Measurements from ENCODE around the gene SLC9A9.

Gene SLC9A9

GRCh38 chr3:143343944-143344343, 504.3 kb downstream of the SLC9A9 start:
- no peak for DNase-seq

DNA sequence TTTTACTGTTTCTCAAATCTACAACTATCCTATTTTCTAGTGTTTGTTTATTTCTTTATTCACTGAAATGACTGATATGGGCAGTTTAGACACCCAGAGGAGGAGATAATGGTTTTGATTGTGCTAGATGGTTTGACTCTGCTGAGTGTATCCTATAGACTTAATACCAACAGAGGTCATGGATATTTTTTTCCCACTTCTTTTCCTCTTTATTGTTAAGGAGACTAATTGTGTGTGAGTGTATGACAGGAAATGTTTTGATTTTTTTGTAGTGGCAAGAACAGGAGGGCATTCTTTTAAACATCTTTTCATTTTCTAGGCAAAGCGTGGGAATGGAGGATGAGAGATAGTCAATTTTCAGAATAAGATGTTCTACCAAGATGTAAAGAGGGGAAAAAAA, 505.2 kb downstream of the SLC9A9 start:
- DNase-seq: no peak

- no peak for DNase-seq
Measured at GRCh38 chr3:143339451-143339850, 508.8 kb downstream of the SLC9A9 start.

DNA sequence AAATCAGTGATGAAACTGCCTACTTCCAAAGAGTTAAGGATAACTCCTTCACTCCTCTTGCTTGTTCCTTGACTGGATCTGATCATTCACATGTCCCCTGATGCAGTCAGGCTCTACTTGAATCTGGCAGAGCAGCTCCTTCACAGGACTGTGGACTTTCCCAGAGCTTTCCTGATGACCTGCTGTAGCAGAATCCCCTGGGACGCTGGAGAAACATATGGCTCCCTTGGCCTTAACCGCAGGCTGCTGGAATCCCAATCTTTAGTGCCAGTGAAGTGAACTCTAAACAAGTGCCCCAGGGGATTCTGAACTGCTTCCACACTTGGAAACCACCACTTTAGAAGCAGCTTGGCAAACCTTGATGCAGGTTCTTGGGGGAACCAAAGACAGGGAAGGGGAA, 510.9 kb downstream of the SLC9A9 start:
- DNase-seq: no peak

DNA sequence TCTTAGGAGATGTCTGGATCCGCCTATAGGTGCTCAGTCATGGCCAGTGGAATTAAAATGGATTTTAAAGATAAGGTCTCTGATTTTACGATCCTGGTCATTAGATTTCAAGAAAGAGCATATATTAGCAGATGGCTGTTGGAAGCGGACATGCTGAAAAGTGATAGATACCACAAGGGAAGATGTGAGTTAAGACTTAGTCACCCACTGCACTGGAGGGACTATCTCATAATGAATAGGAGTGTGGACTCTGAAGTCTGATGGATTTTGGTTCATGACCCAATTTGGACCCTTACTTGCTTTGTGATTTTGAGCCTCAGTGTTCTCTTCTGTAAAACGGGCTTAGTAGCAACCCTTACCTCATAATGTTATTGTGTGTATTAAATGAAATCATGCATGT, 514.0 kb downstream of the SLC9A9 start:
- no peak for DNase-seq

GRCh38 chr3:143333367-143333766, 514.9 kb downstream of the SLC9A9 start:
- DNase-seq: no peak

DNA sequence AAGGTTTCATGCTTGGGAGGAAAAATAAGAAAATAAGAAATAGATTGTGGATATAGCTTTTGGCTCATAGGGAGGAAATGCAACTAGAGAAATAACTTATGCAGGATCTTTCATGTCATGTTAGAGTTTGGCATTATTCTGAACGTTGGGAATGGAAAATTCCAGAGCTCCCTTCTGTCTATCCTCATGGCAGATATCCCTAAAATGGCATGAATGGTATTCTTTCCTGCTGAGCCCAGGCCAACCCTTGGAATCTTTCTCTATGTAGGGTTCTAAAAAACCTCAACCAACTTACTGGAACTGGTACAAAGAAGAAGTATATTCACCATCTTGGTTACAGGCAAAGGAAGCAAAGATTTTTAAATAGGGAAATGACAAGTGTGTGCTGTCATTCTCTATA, 516.2 kb downstream of the SLC9A9 start:
- DNase-seq: no peak

DNA sequence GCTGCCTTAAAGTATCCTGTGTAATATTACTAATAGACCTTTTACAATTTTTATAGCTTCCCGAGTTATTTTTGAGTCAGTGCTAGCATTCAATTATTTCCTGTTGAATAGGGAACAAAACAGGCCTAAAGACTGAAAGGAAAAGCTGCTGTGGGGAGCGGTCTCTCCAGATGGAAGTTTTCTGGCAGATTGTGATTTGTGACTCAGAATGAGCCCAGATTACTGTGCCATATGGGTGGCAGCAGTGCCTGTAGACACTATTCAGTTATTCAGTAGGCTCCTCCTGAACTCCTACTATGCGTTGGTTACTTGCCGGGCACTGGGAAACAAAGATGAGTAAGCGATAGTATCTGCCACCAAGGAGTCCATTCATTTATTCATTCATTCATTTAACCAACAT, 516.9 kb downstream of the SLC9A9 start:
- no peak for DNase-seq

GRCh38 chr3:143330296-143330868, 517.9 kb downstream of the SLC9A9 start:
- DNase-seq: no peak

- DNase-seq: no peak
Measured at GRCh38 chr3:143329567-143330211, 518.6 kb downstream of the SLC9A9 start.

DNA sequence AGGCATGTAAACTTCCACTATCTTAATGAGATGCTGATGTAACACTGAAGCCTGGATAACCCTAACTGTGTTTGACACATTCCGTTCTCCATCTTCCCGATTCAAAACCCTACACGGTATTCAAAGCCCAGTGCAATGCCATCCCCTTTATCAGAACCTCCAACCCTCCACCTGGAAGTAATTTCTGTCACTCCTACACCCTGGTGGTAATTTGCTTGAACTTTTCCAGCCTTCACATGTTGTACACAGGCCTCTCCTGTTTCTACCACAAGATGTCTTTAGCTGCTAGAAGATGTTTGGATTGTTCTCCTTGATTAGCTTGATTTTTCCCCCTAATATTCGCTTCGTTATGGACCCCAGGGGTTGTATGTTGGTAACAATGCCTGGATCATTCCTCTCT, 519.8 kb downstream of the SLC9A9 start:
- DNase-seq: no peak

DNA sequence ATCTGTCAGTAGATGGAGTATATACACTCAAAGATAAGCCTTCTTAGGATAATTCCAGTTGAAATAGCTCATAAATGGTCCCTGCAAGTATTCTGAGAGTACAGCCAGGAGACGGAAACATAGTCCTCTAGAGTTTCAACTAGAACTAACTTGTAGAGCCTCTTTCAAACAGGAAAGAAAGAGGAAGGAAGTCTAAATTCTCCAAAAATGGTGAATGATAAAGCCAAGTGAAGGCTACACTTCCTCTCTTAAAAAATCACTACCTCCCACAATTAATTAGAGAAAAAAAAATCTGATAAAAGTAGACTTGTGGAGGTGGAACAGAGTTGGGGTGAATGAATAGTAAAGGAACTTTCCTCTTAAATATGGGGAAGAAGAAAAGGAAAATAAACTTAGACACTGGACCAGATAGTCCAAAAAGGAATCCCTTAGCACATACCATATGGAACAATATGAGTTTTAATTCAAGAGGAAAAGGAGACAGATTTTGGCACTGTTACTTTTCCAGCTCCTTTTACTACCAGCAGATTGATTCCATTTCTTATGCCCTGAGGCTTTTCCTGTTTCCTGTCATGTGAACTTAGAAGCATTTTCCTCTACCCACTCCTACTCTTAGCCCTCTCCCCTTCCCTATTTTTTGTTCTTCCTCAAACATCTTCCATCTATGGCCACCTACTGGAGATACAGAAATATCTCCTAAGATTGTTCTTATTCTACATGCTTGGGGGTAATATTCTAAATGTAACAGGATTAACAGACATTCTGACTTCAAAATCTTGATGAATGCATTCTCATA, 521.1 kb downstream of the SLC9A9 start:
- DNase-seq: no peak

DNA sequence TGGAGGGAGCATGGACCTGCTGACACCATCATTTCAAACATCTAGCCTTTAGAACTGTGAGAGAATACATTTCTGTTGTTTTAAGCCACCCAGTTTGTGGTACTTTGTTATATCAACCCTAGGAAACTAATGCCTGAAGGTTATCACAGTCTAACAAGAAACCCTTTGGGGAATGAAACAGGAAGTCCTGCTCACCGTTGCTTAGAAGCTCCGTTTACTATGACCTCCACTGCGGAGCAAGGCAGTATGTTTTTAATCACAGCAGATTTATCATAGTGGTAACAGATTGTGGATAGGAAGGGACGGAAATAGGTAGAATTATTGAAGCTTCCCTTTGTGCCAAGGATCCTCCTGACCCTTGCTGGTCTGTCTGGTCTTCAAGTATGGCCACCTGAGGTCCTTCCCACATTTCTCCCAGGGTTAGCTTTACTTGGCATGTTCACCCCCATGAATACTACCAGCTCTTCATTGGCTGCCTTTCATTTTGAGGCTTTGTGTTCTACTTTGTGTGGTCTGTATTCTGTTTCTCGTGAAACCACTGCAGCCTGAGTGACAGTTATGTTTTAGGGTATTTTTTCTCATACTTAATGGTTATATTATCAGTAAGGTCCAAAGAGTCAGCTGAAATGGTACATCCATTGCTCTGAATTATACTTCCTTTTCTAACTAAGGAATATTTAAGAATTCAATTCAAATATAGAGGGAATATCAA, 527.1 kb downstream of the SLC9A9 start:
- no peak for DNase-seq

DNA sequence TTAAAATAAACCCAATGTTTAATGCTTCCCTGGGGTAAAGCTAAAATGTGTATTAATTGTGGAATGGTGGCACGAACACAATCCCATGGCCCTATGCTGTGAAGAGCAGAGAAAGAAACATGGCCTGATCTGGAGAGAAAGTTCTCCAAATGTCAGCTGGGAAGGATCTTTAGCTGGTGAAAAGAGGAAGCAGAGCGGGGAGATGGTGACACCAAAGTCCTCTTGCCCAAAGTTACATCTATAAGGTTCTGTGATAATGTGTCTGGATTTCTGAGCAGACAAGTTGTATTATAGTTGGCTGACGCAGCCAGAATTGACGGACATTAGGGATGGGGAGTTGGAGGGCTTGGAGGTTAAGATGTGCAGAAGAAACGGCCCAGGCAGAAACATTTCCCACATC, 532.5 kb downstream of the SLC9A9 start:
- DNase-seq: no peak

- no peak for DNase-seq
Measured at GRCh38 chr3:143314251-143315093, 533.8 kb downstream of the SLC9A9 start.

- no peak for DNase-seq
Measured at GRCh38 chr3:143313893-143314188, 534.4 kb downstream of the SLC9A9 start.

DNA sequence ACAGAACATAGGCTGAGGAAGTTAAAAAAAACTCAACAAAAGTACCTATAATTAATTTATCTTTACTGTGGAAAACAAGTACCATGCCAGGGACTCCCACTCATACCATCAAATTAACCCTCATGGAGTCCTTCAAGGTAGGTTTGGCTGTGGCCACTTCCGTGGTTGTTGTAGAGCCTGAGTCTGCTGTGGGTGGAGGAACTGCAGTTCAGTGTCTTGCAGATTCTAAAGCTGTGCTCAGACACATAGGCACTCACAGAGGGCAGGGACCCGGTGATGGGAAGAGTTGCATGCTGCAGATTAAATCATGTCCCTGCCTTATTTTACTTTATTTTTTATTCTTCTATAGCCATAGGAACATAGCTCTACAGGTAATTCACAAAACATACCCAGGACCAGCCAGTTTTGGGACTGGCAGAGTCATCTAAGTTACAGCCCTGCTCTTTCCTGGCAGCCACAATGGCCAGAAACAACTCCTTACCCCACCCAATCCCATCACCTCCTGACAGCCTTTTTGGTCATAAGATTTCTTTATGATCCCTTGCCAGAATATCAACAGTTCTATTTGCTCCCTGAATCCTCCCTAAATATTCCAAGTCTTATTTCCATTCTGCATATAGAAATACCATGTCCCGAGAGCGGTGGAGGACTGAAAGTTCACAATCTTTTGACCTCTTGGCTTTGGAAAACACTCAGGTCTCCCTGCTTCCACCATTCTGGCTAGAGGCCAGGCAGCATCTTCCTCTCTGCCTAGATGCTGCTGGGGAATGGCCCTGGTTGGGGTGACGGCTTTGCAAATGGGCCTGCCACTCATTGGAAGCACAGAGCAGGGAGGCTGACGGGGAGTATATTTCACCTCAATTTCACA, 535.0 kb downstream of the SLC9A9 start:
- DNase-seq: no peak

- DNase-seq: no peak
Measured at GRCh38 chr3:143311096-143311495, 537.2 kb downstream of the SLC9A9 start.

- DNase-seq: no peak
Measured at GRCh38 chr3:143309705-143310104, 538.6 kb downstream of the SLC9A9 start.

DNA sequence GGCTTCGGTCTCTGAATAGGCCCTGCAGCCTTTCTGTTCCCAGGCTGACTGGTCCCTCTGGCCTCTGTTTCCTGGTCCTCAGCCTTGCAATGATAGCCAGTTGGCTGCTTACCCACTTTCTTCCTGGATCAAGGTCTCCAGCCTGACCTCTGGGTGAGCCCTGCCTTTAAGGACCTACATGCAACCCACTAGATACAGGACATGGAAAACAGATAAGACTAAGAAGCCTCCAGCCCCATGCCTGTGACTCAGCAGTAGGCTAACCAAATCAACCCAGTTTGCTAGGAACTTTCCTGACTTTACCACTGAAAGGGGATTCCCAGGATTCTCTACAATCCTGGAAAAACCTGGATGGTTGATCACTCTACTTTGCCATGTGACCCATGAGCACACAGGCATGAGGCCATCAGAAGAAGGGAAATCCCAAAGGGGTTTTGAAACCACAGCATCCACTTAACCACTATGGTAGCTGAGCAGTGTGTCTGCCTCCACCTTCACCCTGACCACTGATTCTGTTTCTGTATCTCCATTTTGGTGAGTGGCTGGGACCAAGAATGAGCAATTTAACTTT, 540.6 kb downstream of the SLC9A9 start:
- DNase-seq: no peak

GRCh38 chr3:143306407-143306806, 541.9 kb downstream of the SLC9A9 start:
- DNase-seq: no peak
